PC-3 (cell line): ENCODE results near the gene ARHGAP8. TPM values are rescaled to one million over a fixed set of nuclear protein-coding genes. Genes with fewer than 3 reads are reported as not detected.

Experiments used
- ATAC-seq: fragments of 200-7000 bp; cut with Tn5 transposase; 2 replicates; pipeline ENCODE4 v1.9.1; 2020; ENCODE audit warnings: mild to moderate bottlenecking, moderate library complexity
- BruUV-seq: library from RNA; stranded (reverse); fragments of 400-500 nt; replicated peaks from 2 replicates; lab custom pipeline; 2021; lab: Mats Ljungman, UMichigan
- CTCF ChIA-PET: fragments of 300-600 bp; sonication (Branson Sonifier 250); formaldehyde crosslinking; loops from one replicate; lab custom pipeline; 2022; ENCODE audit warnings: antibody characterized with exemption; lab: Charles Lee
- POLR2A ChIA-PET: fragments of 300-600 bp; sonication (Branson Sonifier 250); formaldehyde crosslinking; loops from one replicate; lab custom pipeline; 2022; ENCODE audit warnings: antibody characterized with exemption; ENCODE audit not compliant: unreplicated experiment; lab: Charles Lee
- DNase-seq: peaks from one replicate; pipeline ENCODE4 v3.0.0-alpha.2; 2015
- H2AFZ ChIP-seq: fragments of 300-600 bp; sonication (generic); 2 replicates; pipeline ENCODE4 v1.6.0; 2016; ENCODE audit warnings: antibody characterized with exemption, low read length
- H3F3A ChIP-seq: fragments of 300-600 bp; sonication (generic); one replicate; pipeline ENCODE4 v1.6.0; 2017; ENCODE audit warnings: antibody characterized with exemption, low read length, control low read depth, mild to moderate bottlenecking; ENCODE audit not compliant: unreplicated experiment
- H3K27ac ChIP-seq: fragments of 300-600 bp; sonication (generic); 2 replicates; pipeline ENCODE4 v1.5.1; 2016; ENCODE audit warnings: mild to moderate bottlenecking, low read length
- H3K27me3 ChIP-seq: fragments of 300-600 bp; sonication (generic); 2 replicates; pipeline ENCODE4 v1.6.1; 2016; ENCODE audit warnings: low read length, mixed read lengths
- H3K36me3 ChIP-seq: fragments of 300-600 bp; sonication (generic); 2 replicates; pipeline ENCODE4 v1.6.1; 2016; ENCODE audit warnings: low read depth, mixed run types, low read length, mixed read lengths
- H3K4me1 ChIP-seq: fragments of 300-600 bp; sonication (generic); 2 replicates; pipeline ENCODE4 v1.5.1; 2016; ENCODE audit warnings: low read length; ENCODE audit not compliant: insufficient read depth
- H3K4me2 ChIP-seq: fragments of 300-600 bp; sonication (generic); 2 replicates; pipeline ENCODE4 v1.6.0; 2016; ENCODE audit warnings: low read length
- H3K4me3 ChIP-seq: fragments of 300-600 bp; sonication (generic); 2 replicates; pipeline ENCODE4 v1.5.1; 2016; ENCODE audit warnings: mild to moderate bottlenecking, low read length, mixed read lengths
- H3K79me2 ChIP-seq: fragments of 300-600 bp; sonication (generic); 2 replicates; pipeline ENCODE4 v1.6.1; 2017; ENCODE audit warnings: low read length, mixed read lengths
- H3K9ac ChIP-seq: fragments of 300-600 bp; sonication (generic); 2 replicates; pipeline ENCODE4 v1.6.0; 2016; ENCODE audit warnings: mild to moderate bottlenecking, low read length
- H3K9me2 ChIP-seq: fragments of 300-600 bp; sonication (generic); replicated peaks from 2 replicates; pipeline ENCODE4 v1.6.1; 2016; ENCODE audit warnings: mixed run types, low read length, mixed read lengths
- H3K9me3 ChIP-seq: fragments of 300-600 bp; sonication (generic); 2 replicates; pipeline ENCODE4 v1.6.1; 2016; ENCODE audit warnings: low read length, mixed read lengths
- H4K20me1 ChIP-seq: fragments of 300-600 bp; sonication (generic); 2 replicates; pipeline ENCODE4 v1.6.1; 2016; ENCODE audit warnings: low read length, mixed read lengths
- EZH2 ChIP-seq: fragments of 300-600 bp; sonication (generic); IDR thresholded peaks from one replicate; pipeline ENCODE4 v1.6.1; 2017; ENCODE audit warnings: antibody characterized with exemption, mild to moderate bottlenecking, low read length; ENCODE audit not compliant: unreplicated experiment
- EZH2phosphoT487 ChIP-seq: fragments of 300-600 bp; sonication (generic); IDR thresholded peaks from 2 replicates; pipeline ENCODE4 v1.6.1; 2018; ENCODE audit warnings: mild to moderate bottlenecking, antibody characterized with exemption, low read length, borderline replicate concordance
- intact Hi-C: fragments of 100-400 bp; cut with micrococcal nuclease; formaldehyde crosslinking; loops from 2 replicates; pipeline ENCODE4 v1.9.0; 2023
- total RNA-seq: library from RNA; depleted of rRNA; stranded (reverse); fragments of >200 nt; gene quantifications from 2 replicates; pipeline ENCODE4 v1.2.3, GENCODE V29; 2014
- TF ChIP-seq, protein P1 (sequence below): fragments of 300-600 bp; sonication (generic); conservative IDR thresholded peaks from 2 replicates; pipeline ENCODE4 v1.5.1; 2017; ENCODE audit warnings: antibody characterized with exemption, low read depth, mild to moderate bottlenecking, low read length

ARHGAP8 gene
- total RNA-seq, 1 experiment from 2014 or later = 30.9 TPM

DNA sequence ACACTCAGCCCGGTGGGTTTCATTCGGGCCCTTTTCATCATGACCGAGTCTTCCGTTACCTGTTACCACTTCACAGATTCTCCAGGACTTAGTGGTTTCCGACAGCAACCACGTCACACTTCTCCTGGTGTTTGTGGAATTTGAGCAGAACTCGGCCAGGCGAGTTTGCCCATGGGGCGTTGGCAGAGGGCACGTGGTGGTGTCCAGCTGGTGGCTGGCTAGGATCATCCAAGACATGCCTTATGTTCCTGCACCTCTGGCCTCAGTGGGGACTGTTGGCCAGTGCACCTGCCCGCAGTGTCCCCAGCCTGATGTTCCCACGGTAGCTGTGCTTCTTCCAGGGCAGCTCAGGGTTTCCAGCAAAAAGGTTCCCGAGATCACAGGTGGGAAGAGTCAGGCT, 87.3 kb downstream of the ARHGAP8 start:
- no peaks in the 10 kb centered on the region for H3K4me1 ChIP-seq
- no peak for ATAC-seq
- DNase-seq = no peak
- no peaks in the 10 kb centered on the region for H3F3A ChIP-seq
- no peak overlapping the region for H3K4me3 ChIP-seq
- no TSS peak for BruUV-seq
- no peaks in the 10 kb centered on the region for H3K27me3 ChIP-seq
- TF ChIP-seq, protein P1, sequence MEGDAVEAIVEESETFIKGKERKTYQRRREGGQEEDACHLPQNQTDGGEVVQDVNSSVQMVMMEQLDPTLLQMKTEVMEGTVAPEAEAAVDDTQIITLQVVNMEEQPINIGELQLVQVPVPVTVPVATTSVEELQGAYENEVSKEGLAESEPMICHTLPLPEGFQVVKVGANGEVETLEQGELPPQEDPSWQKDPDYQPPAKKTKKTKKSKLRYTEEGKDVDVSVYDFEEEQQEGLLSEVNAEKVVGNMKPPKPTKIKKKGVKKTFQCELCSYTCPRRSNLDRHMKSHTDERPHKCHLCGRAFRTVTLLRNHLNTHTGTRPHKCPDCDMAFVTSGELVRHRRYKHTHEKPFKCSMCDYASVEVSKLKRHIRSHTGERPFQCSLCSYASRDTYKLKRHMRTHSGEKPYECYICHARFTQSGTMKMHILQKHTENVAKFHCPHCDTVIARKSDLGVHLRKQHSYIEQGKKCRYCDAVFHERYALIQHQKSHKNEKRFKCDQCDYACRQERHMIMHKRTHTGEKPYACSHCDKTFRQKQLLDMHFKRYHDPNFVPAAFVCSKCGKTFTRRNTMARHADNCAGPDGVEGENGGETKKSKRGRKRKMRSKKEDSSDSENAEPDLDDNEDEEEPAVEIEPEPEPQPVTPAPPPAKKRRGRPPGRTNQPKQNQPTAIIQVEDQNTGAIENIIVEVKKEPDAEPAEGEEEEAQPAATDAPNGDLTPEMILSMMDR = no peak
- TF ChIP-seq EZH2 (no peak), EZH2phosphoT487 (no peak)
- 0 out of 2 replicates have a peak, but pooled peaks cover 2% of the 10 kb centered on the region for H3K9me3 ChIP-seq
- no peaks in the 10 kb centered on the region for H4K20me1 ChIP-seq
- intact Hi-C loops = no loop called here
- CTCF ChIA-PET = no interaction called here
- no peak overlapping the region for H3K9ac ChIP-seq
- H3K4me2 ChIP-seq = no peak overlapping the region
- H2AFZ ChIP-seq = no peak overlapping the region
- no peaks in the 10 kb centered on the region for H3K79me2 ChIP-seq
- H3K9me2 ChIP-seq = no peaks in the 10 kb centered on the region
- H3K27ac ChIP-seq = no peak overlapping the region
- H3K36me3 ChIP-seq = peaks cover 2% of the 10 kb centered on the region
- POLR2A ChIA-PET = no interaction called here

DNA sequence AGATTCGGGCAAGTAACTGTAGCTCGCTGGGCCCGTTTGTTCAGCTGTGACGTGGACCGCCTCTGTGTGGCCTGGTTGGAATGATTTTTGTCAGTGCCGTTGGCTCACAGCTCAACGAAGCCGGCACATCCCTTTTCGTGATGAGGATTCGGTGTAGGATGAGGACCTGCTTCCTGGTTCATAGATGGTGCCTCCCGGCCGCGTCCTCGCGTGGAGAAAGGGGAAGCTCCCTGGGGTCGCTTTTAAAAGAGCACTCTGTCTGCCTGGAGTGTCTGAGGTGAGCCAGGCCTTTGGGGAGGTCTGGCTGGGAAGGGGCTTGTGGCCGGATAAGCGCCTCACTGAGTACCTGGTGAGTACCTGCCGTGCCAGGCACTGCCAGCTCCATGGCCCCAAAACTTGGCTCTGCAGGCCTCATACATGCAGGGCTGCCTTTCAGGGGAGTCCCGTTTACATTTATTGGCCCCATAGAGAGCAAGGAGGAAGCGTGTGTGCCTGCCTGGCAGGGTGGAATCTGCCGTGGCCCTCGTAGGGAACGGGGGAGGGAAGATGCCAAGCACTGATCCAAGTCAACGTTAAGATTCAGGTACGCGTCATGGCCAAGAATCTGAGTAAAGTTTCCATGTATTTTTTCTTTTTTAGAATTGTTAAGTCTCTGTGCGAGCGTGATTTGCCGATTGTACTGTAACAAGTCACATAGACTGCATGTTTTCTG, 88.4 kb downstream of the ARHGAP8 start:
- Histone ChIP-seq H3K27me3 (no peaks in the 10 kb centered on the region), H3K9ac (no peak overlapping the region), H3K27ac (no peak overlapping the region), H3K9me2 (no peaks in the 10 kb centered on the region), H4K20me1 (no peaks in the 10 kb centered on the region), H3F3A (no peaks in the 10 kb centered on the region), H3K4me2 (no peak overlapping the region), H3K9me3 (no peaks in the 10 kb centered on the region), H3K4me1 (no peaks in the 10 kb centered on the region), H3K36me3 (no peaks in the 10 kb centered on the region), H3K79me2 (no peaks in the 10 kb centered on the region), H2AFZ (no peak overlapping the region), H3K4me3 (no peak overlapping the region)
- no peak for DNase-seq
- intact Hi-C loops = no loop called here
- ATAC-seq = no peak
- CTCF ChIA-PET = no interaction called here
- no peak for TF ChIP-seq EZH2
- TF ChIP-seq EZH2phosphoT487 = no peak
- TF ChIP-seq, protein P1 = no peak
- BruUV-seq = no TSS peak
- POLR2A ChIA-PET = no interaction called here

DNA sequence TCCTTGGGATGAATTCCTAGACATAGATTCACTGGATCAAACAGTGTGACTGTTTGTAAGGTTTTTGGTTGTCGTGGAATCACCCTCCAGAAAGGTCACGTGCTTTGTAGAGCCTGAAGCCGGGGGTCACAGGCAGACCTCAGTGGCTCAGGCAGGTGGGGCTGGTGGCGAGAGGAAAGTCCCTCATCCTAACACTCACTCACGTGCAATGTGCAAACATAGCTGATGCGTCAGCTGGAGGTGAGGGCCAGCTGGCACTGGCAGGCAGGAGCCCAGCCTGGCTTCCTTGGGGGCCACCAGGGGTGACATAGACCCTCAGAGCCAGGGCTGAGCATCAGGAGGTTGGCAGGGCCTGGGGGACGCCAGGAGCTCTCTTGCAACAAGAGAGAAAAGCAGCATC, 90.0 kb downstream of the ARHGAP8 start:
- BruUV-seq = no TSS peak
- Histone ChIP-seq H3K4me2 (no peak overlapping the region), H2AFZ (no peak overlapping the region), H4K20me1 (no peaks in the 10 kb centered on the region), H3K27ac (no peak overlapping the region), H3K9me3 (no peaks in the 10 kb centered on the region), H3K79me2 (no peaks in the 10 kb centered on the region), H3K9ac (no peak overlapping the region), H3K9me2 (no peaks in the 10 kb centered on the region), H3K36me3 (no peaks in the 10 kb centered on the region), H3K4me3 (no peak overlapping the region), H3K27me3 (no peaks in the 10 kb centered on the region), H3F3A (no peaks in the 10 kb centered on the region), H3K4me1 (no peaks in the 10 kb centered on the region)
- TF ChIP-seq, protein P1 = no peak
- TF ChIP-seq EZH2 = no peak
- DNase-seq (no peak), ATAC-seq (no peak)
- intact Hi-C loops = no loop called here
- ChIA-PET CTCF (no interaction called here), POLR2A (no interaction called here)
